Left ventricle myocardium inferior (tissue), 1 donor: Measurements from ENCODE around the gene SOX2. TPM values are rescaled to one million over a fixed set of nuclear protein-coding genes. Genes with fewer than 3 reads are reported as not detected.

ENCODE experiments used
- DNase-seq: peaks from one replicate; pipeline ENCODE4 v3.0.0-alpha.2; 2020
- H3K27ac ChIP-seq: fragments of 200-600 bp; replicated peaks from 2 replicates; pipeline ENCODE4 v1.8.0; 2021
- H3K27me3 ChIP-seq: fragments of 200-600 bp; 2 replicates; pipeline ENCODE4 v1.8.0; 2021; ENCODE audit warnings: low read depth
- H3K36me3 ChIP-seq: fragments of 200-600 bp; 2 replicates; pipeline ENCODE4 v1.8.0; 2021
- H3K4me1 ChIP-seq: fragments of 200-600 bp; 2 replicates; pipeline ENCODE4 v1.8.0; 2021
- H3K4me3 ChIP-seq: fragments of 200-600 bp; 2 replicates; pipeline ENCODE4 v1.8.0; 2021; ENCODE audit warnings: mild to moderate bottlenecking, moderate library complexity
- H3K9me3 ChIP-seq: fragments of 200-600 bp; replicated peaks from 2 replicates; pipeline ENCODE4 v1.8.0; 2021
- CTCF ChIP-seq: fragments of 200-600 bp; IDR thresholded peaks from 2 replicates; pipeline ENCODE4 v1.8.0; 2021; ENCODE audit warnings: antibody characterized with exemption, mild to moderate bottlenecking, borderline replicate concordance
- intact Hi-C: fragments of 100-400 bp; cut with micrococcal nuclease; formaldehyde crosslinking; loops from one replicate; pipeline ENCODE4 v1.11.0; 2022
- total RNA-seq: library from RNA; stranded (reverse); fragmentation: NEBNext Ultra II Directional; extraction: Animal tissue kit (Norgen Biotek cat#: 25700); gene quantifications from one replicate; pipeline ENCODE4 v1.2.1, GENCODE V29; 2021
- donor health status: DM: no; HTN: yes; CAD: no; lungs with severe emphysema.

SOX2 gene
- total RNA-seq, 1 donor from 2014 or later = 0.16 TPM

GRCh38 chr3:181730316-181730715 lies 18.6 kb downstream of the SOX2 start:
- no peak for DNase-seq
- intact Hi-C loops = no loop called here
- peaks cover 16% of the 10 kb centered on the region for H3K4me1 ChIP-seq
- no peaks in the 10 kb centered on the region for H3K9me3 ChIP-seq
- no peaks in the 10 kb centered on the region for H3K36me3 ChIP-seq
- peaks cover 95% of the 10 kb centered on the region for H3K27me3 ChIP-seq
- no peak for TF ChIP-seq CTCF
- no peak overlapping the region for H3K4me3 ChIP-seq
- no peak overlapping the region for H3K27ac ChIP-seq

GRCh38 chr3:181730934-181731333 lies 19.2 kb downstream of the SOX2 start:
- intact Hi-C loops = no loop called here
- H3K27me3 ChIP-seq = peaks cover 92% of the 10 kb centered on the region

GRCh38 chr3:181735911-181736310 lies 24.2 kb downstream of the SOX2 start:
- Histone ChIP-seq H3K4me1 (no peaks in the 10 kb centered on the region), H3K27ac (no peak overlapping the region), H3K4me3 (no peak overlapping the region), H3K9me3 (no peaks in the 10 kb centered on the region), H3K36me3 (no peaks in the 10 kb centered on the region), H3K27me3 (peaks cover 64% of the 10 kb centered on the region)
- no peak for TF ChIP-seq CTCF
- intact Hi-C loops = no loop called here
- no peak for DNase-seq

More at GRCh38 chr3:181730934-181731333, 19.2 kb downstream of the SOX2 start:
- no peak overlapping the region for H3K4me3 ChIP-seq
- H3K4me1 ChIP-seq = peaks cover 16% of the 10 kb centered on the region
- DNase-seq = no peak
- no peaks in the 10 kb centered on the region for H3K9me3 ChIP-seq
- TF ChIP-seq CTCF = no peak
- H3K27ac ChIP-seq = no peak overlapping the region
- H3K36me3 ChIP-seq = no peaks in the 10 kb centered on the region

GRCh38 chr3:181738551-181738950 lies 26.8 kb downstream of the SOX2 start:
- Histone ChIP-seq H3K27ac (no peak overlapping the region), H3K9me3 (no peaks in the 10 kb centered on the region), H3K4me1 (no peaks in the 10 kb centered on the region), H3K4me3 (no peak overlapping the region), H3K27me3 (peaks cover 63% of the 10 kb centered on the region), H3K36me3 (no peaks in the 10 kb centered on the region)
- DNase-seq = no peak
- intact Hi-C loops = no loop called here
- no peak for TF ChIP-seq CTCF

- Histone ChIP-seq H3K4me1 (no peaks in the 10 kb centered on the region), H3K27ac (no peak overlapping the region), H3K9me3 (no peaks in the 10 kb centered on the region), H3K4me3 (no peak overlapping the region), H3K36me3 (no peaks in the 10 kb centered on the region), H3K27me3 (peaks cover 64% of the 10 kb centered on the region)
- intact Hi-C loops = no loop called here
- no peak for DNase-seq
- no peak for TF ChIP-seq CTCF
These were observed 27.9 kb downstream of the SOX2 start for GRCh38 chr3:181739628-181740027.

GRCh38 chr3:181741417-181741816 lies 29.7 kb downstream of the SOX2 start:
- no peaks in the 10 kb centered on the region for H3K4me1 ChIP-seq
- H3K4me3 ChIP-seq = no peak overlapping the region
- no peaks in the 10 kb centered on the region for H3K36me3 ChIP-seq
- TF ChIP-seq CTCF = no peak
- peaks cover 69% of the 10 kb centered on the region for H3K27me3 ChIP-seq
- intact Hi-C loops = no loop called here
- no peak overlapping the region for H3K27ac ChIP-seq
- DNase-seq = no peak
- no peaks in the 10 kb centered on the region for H3K9me3 ChIP-seq
